Erythroblast (primary cell): ENCODE results near the gene PAXIP1.

Source experiments
- DNase-seq, 2 experiments: peaks; one replicate each; lab custom pipeline; 2025; lab: John Stamatoyannopoulos, UW
- GATA1 ChIP-seq: IDR thresholded peaks from 2 replicates; pipeline ENCODE4 v1.6.1; 2011; ENCODE audit warnings: low read depth, mild to moderate bottlenecking, control low read depth, low read length, moderate library complexity
- POLR2A ChIP-seq: IDR thresholded peaks from 2 replicates; pipeline ENCODE4 v1.6.1; 2011; ENCODE audit warnings: mild to moderate bottlenecking, low read length

PAXIP1 gene

GRCh38 chr7:154907651-154908620, 95.0 kb downstream of the PAXIP1 start:
- no peak for TF ChIP-seq POLR2A
- no peak for TF ChIP-seq GATA1
- no peak for DNase-seq

- DNase-seq, result no peak
- no peak for TF ChIP-seq GATA1
- TF ChIP-seq POLR2A, result no peak
These were observed 96.1 kb downstream of the PAXIP1 start for GRCh38 chr7:154906736-154907355.

DNA sequence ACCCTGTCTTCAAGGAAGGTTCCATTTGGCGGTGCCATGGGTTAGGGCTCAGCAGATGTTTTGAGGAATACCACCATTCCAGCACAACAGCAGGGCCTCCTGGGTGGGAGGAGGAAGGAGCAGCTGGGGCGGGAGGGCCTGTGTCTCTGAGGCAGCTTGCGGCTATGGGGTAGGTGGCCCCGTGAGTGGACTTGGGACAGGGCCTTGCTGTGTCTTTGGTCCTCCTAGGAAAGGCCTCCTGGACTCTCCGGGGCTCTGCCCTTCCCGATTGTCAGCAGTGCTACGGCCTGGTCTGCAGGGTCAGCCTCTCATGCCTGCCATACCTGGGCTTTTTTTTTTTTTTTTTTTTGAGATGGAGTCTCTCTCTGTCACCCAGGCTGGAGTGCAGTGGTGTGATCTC, 96.7 kb downstream of the PAXIP1 start:
- TF ChIP-seq GATA1 (no peak), POLR2A (no peak)
- no peak for DNase-seq

DNA sequence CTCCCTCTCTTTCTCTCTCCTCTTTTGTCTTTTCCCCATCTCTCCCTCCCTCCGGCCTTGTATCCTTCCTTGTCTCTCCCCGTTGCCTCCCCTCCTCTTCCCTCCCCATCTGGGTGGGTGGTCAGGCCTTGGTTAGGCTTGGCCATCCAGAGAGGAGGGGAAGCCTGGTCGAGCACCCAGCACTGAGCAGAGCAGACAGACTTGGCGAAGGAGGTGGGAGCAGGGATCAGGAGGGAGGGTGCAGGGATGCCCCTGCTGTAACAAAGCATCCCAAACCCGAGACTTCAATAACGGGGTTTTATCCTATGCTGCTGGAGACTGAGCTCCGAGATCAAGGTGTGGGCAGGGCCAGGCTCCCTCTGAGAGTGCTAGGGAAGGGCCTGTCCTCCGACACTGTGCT, 97.3 kb downstream of the PAXIP1 start:
- no peak for TF ChIP-seq POLR2A
- TF ChIP-seq GATA1, result no peak
- DNase-seq, result no peak

DNA sequence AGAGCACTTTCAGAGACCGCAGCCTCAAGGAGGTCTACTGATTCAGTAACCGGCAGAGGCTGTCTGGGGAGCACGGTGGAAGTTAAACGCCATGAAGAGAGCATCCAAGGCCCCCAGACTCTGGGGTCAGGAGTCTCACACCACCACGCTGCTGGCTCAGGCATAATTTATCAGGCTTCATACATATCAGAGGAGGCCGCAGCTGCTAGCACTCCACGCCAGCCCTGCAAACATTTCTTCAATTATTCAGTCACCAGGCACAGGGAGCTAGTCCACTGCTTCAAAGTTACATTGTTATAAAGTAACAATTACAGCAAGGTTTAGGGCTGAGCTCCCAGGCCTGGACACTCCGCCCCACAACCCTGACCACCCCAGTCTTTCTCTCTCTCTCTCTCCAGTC, 97.8 kb downstream of the PAXIP1 start:
- TF ChIP-seq GATA1 (no peak), POLR2A (no peak)
- no peak for DNase-seq

DNA sequence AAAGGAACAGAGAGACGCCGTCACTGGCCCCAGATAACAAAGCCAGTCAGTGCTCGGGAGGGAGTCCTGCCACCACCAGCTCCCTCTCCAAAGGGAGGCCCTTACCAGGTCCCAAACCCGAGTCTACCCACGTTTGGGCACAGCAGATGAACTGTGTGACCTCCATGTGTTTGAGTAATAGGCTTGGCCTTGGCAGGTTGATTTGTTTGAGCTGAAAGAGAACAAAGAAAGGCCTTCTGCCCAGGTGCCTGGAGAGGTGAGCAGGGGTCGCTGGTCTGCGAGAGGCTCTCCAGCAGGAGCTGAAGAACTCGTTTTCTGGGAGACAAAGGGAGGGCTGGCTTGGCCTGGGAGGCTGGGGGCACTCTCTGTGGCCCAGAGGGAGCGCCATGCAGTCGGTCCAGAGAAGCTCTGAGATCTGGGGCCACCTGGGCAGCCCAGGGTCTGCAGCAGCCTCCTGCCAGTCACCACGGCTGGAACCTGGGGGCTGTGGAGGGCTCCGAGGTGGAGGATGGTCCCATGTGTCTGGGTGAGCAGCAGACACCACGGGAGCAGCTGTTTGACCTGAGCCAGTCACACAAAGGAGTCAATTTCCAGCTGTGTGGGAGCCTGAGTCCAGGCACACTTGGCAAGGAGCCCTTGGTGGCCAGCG, 99.7 kb downstream of the PAXIP1 start:
- TF ChIP-seq GATA1 (no peak), POLR2A (no peak)
- DNase-seq, result no peak

DNA sequence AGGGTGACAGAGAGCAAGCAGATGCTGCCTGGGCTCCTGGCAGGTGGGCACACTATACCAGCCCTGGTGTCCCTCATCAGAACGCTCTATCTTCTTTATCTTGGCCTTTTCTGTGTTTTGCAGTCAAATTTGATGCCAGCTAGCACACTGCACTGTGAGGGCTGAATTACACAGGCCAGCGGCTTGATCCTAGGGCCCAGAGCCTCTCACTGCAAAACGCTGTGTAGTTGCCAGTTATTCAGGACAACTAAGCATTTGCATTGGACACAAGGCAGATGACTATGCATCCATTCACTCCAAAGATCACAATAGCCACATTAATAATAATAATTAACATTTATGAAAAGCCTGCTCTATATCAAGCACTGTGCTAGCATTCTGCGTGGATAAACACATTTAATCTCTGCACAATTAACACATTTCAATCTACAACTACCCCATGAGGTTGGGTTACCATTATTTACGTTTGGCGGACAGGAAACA, 100.3 kb downstream of the PAXIP1 start:
- TF ChIP-seq GATA1 (no peak), POLR2A (no peak)

DNA sequence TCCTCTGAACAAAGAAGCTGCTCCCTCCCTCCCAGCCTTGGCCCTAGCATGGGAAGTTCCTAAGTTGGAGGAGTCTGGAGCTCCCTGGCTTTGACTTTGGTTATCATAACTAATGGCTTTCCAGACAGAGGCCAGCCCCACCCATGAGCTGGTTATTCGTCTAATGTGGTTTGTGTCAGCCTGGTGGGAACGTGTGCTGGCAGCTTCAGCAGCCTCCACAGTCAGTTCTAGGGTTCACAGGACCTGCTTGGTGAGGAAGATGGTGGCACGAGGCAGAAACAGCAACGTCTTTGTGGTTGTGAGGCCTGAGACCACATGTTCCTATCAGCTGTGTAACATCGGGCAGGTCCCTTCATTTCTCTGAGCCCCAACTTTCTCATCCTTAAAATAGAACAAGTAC, 103.1 kb downstream of the PAXIP1 start:
- TF ChIP-seq GATA1, result no peak
- TF ChIP-seq POLR2A, result no peak
- no peak for DNase-seq

More for the DNA sequence above, 100.3 kb downstream of the PAXIP1 start:
- DNase-seq, result no peak

GRCh38 chr7:154898973-154899855, 103.7 kb downstream of the PAXIP1 start:
- DNase-seq, result no peak
- TF ChIP-seq POLR2A (no peak), GATA1 (no peak)

DNA sequence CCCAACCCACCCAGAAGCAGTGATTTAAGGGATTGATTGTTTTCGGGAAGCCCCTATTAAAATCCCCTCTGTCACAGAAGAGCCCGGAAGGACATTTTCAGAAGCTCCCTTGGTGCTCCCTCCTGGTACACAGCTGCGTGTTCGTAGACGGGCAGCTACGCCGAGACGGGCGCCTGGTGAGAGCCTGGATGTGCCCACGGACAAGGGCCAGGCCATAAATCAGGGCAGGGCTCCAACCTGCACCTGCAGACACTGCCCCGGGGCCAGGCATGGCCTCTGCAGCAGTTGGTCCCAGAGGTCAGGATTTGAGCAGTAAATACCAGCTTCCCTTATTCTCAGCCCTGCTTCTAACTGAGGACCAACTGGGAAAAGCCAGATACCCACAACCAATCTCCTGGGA, 106.8 kb downstream of the PAXIP1 start:
- DNase-seq, result no peak
- no peak for TF ChIP-seq GATA1
- no peak for TF ChIP-seq POLR2A
